Esophagus (tissue), 2 donors: ENCODE measurements around the gene TMEM114. TPM values are rescaled to one million over a fixed set of nuclear protein-coding genes. Genes with fewer than 3 reads are reported as not detected.

ENCODE experiments used
- polyA plus RNA-seq, 2 donors: library from polyadenylated mRNA; stranded (reverse); fragments of 200-250 nt; gene quantifications; one replicate each; pipeline ENCODE4 v1.2.3, GENCODE V29; 2013
- donor health status: healthy with polysubstance abuse.
- donor health status: Bipolar disorder and iron deficiency.

TMEM114 gene
- polyA plus RNA-seq, 2 donors = 0.26 TPM; not detected in 1

Other genes starting within 250 kb of the TMEM114 start
- gene METTL22, start 31.2 kb upstream of the TMEM114 start, polyA plus RNA-seq = 10 to 100 TPM; 12.3 to 16.6 TPM
- gene ABAT, start 84.1 kb upstream of the TMEM114 start, polyA plus RNA-seq = 1 to 10 TPM; 4.6 to 9.5 TPM
- 1 to 10 TPM; 5.6 to 8.8 TPM for gene TMEM186, start 207.1 kb upstream of the TMEM114 start, polyA plus RNA-seq
- gene PMM2, start 207.3 kb upstream of the TMEM114 start, polyA plus RNA-seq = 10 to 100 TPM; 19.8 to 30.3 TPM